HEK293 (cell line): Measurements from ENCODE around the gene KPNA1.

Experiments used
- CTCF ChIA-PET: fragments of 350-600 bp; formaldehyde crosslinking; extraction: SDS; loops from one replicate; lab custom pipeline; 2021; ENCODE audit warnings: antibody characterized with exemption; lab: Yijun Ruan, JAX
- POLR2A ChIA-PET: fragments of 300-600 bp; formaldehyde crosslinking; extraction: SDS; loops from one replicate; lab custom pipeline; 2020; ENCODE audit warnings: antibody characterized with exemption, inconsistent platforms; lab: Yijun Ruan, JAX
- H3K27ac ChIP-seq: fragments of 200-500 bp; sonication (Bioruptor generic); 2 replicates; pipeline ENCODE4 v1.5.1; 2014; ENCODE audit warnings: low read depth, low read length, control low read depth, inconsistent platforms; ENCODE audit errors: extremely low read depth
- H3K36me3 ChIP-seq, 2 experiments: fragments of 200-500 bp in 1 of 2; sonication (Bioruptor generic) in 1 of 2; 1 replicate in 1 of 2; 2 replicates in 1 of 2; pipeline ENCODE4 v1.5.1; 2014 to 2017; ENCODE audit warnings: inconsistent platforms in 2 of 2, low read length in 2 of 2; ENCODE audit not compliant: control insufficient read depth in 2 of 2, insufficient read depth in 1 of 2
- H3K4me1 ChIP-seq: fragments of 200-500 bp; sonication (Bioruptor generic); 2 replicates; pipeline ENCODE4 v1.5.1; 2014; ENCODE audit warnings: mild to moderate bottlenecking, low read length, inconsistent platforms; ENCODE audit not compliant: control insufficient read depth, insufficient read depth
- H3K4me3 ChIP-seq: 2 replicates; pipeline ENCODE4 v1.5.1; 2011; ENCODE audit warnings: low read depth, mild to moderate bottlenecking, control low read depth, low read length, moderate library complexity
- H3K9me3 ChIP-seq: fragments of 200-500 bp; sonication (Bioruptor generic); 2 replicates; pipeline ENCODE4 v1.5.1; 2014; ENCODE audit warnings: low read depth, low read length, inconsistent platforms; ENCODE audit not compliant: control insufficient read depth, insufficient read depth
- ELK4 ChIP-seq: IDR thresholded peaks from 2 replicates; pipeline ENCODE4 v1.6.1; 2011; ENCODE audit warnings: mild to moderate bottlenecking, low read depth, low read length, borderline replicate concordance
- GLI4 ChIP-seq: fragments of 450-650 bp; formaldehyde crosslinking; IDR thresholded peaks from 2 replicates; pipeline ENCODE4 v1.5.1; 2016; ENCODE audit warnings: missing biosample characterization, missing genetic modification characterization
- KLF17 ChIP-seq: fragments of 450-650 bp; formaldehyde crosslinking; IDR thresholded peaks from 2 replicates; pipeline ENCODE4 v1.5.1; 2016; ENCODE audit warnings: missing biosample characterization, missing genetic modification characterization
- MZF1 ChIP-seq: fragments of 450-650 bp; formaldehyde crosslinking; IDR thresholded peaks from 2 replicates; pipeline ENCODE4 v1.5.1; 2017; ENCODE audit warnings: missing biosample characterization, missing genetic modification characterization, borderline replicate concordance
- PBX3 ChIP-seq: sonication (generic); formaldehyde crosslinking; IDR thresholded peaks from 2 replicates; pipeline ENCODE4 v1.8.1; 2022; ENCODE audit warnings: mild to moderate bottlenecking, moderate library complexity, missing genetic modification reagents
- PRDM2 ChIP-seq: fragments of 450-650 bp; formaldehyde crosslinking; IDR thresholded peaks from 2 replicates; pipeline ENCODE4 v1.5.1; 2016; ENCODE audit warnings: missing biosample characterization, missing genetic modification characterization, borderline replicate concordance
- SCRT2 ChIP-seq: fragments of 450-650 bp; formaldehyde crosslinking; IDR thresholded peaks from 2 replicates; pipeline ENCODE4 v1.5.1; 2016; ENCODE audit warnings: missing biosample characterization, missing genetic modification characterization
- SP7 ChIP-seq: fragments of 450-650 bp; formaldehyde crosslinking; IDR thresholded peaks from 2 replicates; pipeline ENCODE4 v1.5.1; 2016; ENCODE audit warnings: missing biosample characterization, missing genetic modification characterization
- YY2 ChIP-seq: fragments of 450-650 bp; formaldehyde crosslinking; IDR thresholded peaks from 2 replicates; pipeline ENCODE4 v1.5.1; 2016; ENCODE audit warnings: missing biosample characterization, missing genetic modification characterization
- ZBTB17 ChIP-seq: fragments of 450-650 bp; formaldehyde crosslinking; IDR thresholded peaks from 2 replicates; pipeline ENCODE4 v1.5.1; 2016; ENCODE audit warnings: missing biosample characterization, missing genetic modification characterization
- ZNF202 ChIP-seq: fragments of 450-650 bp; formaldehyde crosslinking; IDR thresholded peaks from 2 replicates; pipeline ENCODE4 v1.5.1; 2016; ENCODE audit warnings: missing biosample characterization, missing genetic modification characterization, borderline replicate concordance
- ZNF354C ChIP-seq: fragments of 450-650 bp; formaldehyde crosslinking; IDR thresholded peaks from 2 replicates; pipeline ENCODE4 v1.5.1; 2016; ENCODE audit warnings: missing biosample characterization, missing genetic modification characterization, low read depth, borderline replicate concordance
- ZNF677 ChIP-seq: fragments of 450-650 bp; IDR thresholded peaks from 2 replicates; pipeline ENCODE4 v1.5.0; 2018; ENCODE audit warnings: missing biosample characterization, mild to moderate bottlenecking, missing genetic modification characterization, moderate library complexity
- ZNF76 ChIP-seq: fragments of 450-650 bp; formaldehyde crosslinking; IDR thresholded peaks from 2 replicates; pipeline ENCODE4; 2016; ENCODE audit warnings: low read depth, missing biosample characterization, missing genetic modification characterization, borderline replicate concordance
- ZNF768 ChIP-seq: fragments of 450-650 bp; formaldehyde crosslinking; IDR thresholded peaks from 2 replicates; pipeline ENCODE4 v1.5.1; 2018; ENCODE audit warnings: missing biosample characterization, mild to moderate bottlenecking, missing genetic modification characterization
- TF ChIP-seq, protein P1 (sequence below): fragments of 450-650 bp; formaldehyde crosslinking; IDR thresholded peaks from 2 replicates; pipeline ENCODE4 v1.5.1; 2016; ENCODE audit warnings: missing biosample characterization, missing genetic modification characterization
- TF ChIP-seq, protein P2 (sequence below): fragments of 450-650 bp; formaldehyde crosslinking; IDR thresholded peaks from 2 replicates; pipeline ENCODE4 v1.5.1; 2016; ENCODE audit warnings: missing biosample characterization, missing genetic modification characterization

The KPNA1 gene

DNA sequence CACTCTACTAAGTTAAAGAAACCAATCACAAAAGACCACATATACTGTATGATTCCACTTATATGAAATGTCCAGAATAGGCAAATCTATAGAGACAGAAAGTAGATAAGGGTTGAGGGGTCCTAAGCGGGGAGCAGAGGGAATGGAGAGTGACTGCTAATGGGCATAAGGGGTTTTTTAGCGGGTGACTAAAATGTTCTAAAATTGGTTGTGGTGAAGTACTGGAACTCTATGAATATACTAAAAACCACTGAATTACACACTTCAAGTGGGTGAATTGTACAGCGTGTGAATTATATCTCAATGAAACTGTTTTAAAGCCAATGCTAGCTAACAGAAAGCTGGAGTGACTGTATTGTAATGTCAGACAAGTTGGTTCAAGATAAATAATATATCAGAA is 33.3 kb downstream of the KPNA1 start (continued):
- TF ChIP-seq ZNF202 (tag by site-specific recombination) = no peak

GRCh38 chr3:122476532-122476931 is 38.2 kb downstream of the KPNA1 start:
- ChIA-PET CTCF (no interaction called here), POLR2A (no interaction called here)
- Histone ChIP-seq H3K36me3 (peaks cover 0 to 10% of the 10 kb centered on the region in 2 experiments; a peak in 1 of 3 replicates), H3K4me3 (no peak overlapping the region), H3K4me1 (no peaks in the 10 kb centered on the region), H3K9me3 (no peaks in the 10 kb centered on the region), H3K27ac (no peak overlapping the region)
- TF ChIP-seq ELK4 = no peak
- TF ChIP-seq, protein P1, sequence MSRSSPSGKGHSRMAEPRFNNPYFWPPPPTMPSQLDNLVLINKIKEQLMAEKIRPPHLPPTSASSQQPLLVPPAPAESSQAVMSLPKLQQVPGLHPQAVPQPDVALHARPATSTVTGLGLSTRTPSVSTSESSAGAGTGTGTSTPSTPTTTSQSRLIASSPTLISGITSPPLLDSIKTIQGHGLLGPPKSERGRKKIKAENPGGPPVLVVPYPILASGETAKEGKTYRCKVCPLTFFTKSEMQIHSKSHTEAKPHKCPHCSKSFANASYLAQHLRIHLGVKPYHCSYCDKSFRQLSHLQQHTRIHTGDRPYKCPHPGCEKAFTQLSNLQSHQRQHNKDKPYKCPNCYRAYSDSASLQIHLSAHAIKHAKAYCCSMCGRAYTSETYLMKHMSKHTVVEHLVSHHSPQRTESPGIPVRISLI (tag by site-specific recombination) = peak; percentile 83; the same call in 1 of the 2 replicates
- peak; percentile 68 for TF ChIP-seq SCRT2 (tag by site-specific recombination)

GRCh38 chr3:122475316-122475715 is 39.4 kb downstream of the KPNA1 start:
- CTCF ChIA-PET = no interaction called here
- Histone ChIP-seq H3K27ac (no peak overlapping the region), H3K36me3 (peaks cover 0 to 10% of the 10 kb centered on the region in 2 experiments; a peak in 1 of 3 replicates), H3K4me3 (no peak overlapping the region), H3K9me3 (no peaks in the 10 kb centered on the region), H3K4me1 (no peaks in the 10 kb centered on the region)
- POLR2A ChIA-PET = no interaction called here
- no peak for TF ChIP-seq MZF1 (tag by site-specific recombination)
- TF ChIP-seq PRDM2 (tag by site-specific recombination) = no peak
- no peak for TF ChIP-seq ZBTB17
- TF ChIP-seq ZNF768 (tag by site-specific recombination) = no peak
- TF ChIP-seq PBX3 (CRISPR knock-in tag) = no peak
- no peak for TF ChIP-seq ELK4
- no peak for TF ChIP-seq GLI4 (tag by site-specific recombination)
- TF ChIP-seq SP7 (tag by site-specific recombination) = no peak
- no peak for TF ChIP-seq ZNF354C (tag by site-specific recombination)
- no peak for TF ChIP-seq ZNF677
- TF ChIP-seq, protein P2, sequence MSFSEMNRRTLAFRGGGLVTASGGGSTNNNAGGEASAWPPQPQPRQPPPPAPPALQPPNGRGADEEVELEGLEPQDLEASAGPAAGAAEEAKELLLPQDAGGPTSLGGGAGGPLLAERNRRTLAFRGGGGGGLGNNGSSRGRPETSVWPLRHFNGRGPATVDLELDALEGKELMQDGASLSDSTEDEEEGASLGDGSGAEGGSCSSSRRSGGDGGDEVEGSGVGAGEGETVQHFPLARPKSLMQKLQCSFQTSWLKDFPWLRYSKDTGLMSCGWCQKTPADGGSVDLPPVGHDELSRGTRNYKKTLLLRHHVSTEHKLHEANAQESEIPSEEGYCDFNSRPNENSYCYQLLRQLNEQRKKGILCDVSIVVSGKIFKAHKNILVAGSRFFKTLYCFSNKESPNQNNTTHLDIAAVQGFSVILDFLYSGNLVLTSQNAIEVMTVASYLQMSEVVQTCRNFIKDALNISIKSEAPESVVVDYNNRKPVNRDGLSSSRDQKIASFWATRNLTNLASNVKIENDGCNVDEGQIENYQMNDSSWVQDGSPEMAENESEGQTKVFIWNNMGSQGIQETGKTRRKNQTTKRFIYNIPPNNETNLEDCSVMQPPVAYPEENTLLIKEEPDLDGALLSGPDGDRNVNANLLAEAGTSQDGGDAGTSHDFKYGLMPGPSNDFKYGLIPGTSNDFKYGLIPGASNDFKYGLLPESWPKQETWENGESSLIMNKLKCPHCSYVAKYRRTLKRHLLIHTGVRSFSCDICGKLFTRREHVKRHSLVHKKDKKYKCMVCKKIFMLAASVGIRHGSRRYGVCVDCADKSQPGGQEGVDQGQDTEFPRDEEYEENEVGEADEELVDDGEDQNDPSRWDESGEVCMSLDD (tag by site-specific recombination) = no peak
- no peak for TF ChIP-seq KLF17 (tag by site-specific recombination)
- no peak for TF ChIP-seq ZNF76 (tag by site-specific recombination)
- TF ChIP-seq YY2 (tag by site-specific recombination) = no peak
